GM18508 (cell line): Measurements from ENCODE around the gene EFNA4.

Experiments
- ATAC-seq: cut with Tn5 transposase; IDR thresholded peaks from one replicate; pipeline ENCODE4 v1.9.1; 2021; ENCODE audit warnings: moderate number of reproducible peaks; ENCODE audit not compliant: insufficient read depth, unreplicated experiment

EFNA4 gene, protein sequence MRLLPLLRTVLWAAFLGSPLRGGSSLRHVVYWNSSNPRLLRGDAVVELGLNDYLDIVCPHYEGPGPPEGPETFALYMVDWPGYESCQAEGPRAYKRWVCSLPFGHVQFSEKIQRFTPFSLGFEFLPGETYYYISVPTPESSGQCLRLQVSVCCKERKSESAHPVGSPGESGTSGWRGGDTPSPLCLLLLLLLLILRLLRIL

DNA sequence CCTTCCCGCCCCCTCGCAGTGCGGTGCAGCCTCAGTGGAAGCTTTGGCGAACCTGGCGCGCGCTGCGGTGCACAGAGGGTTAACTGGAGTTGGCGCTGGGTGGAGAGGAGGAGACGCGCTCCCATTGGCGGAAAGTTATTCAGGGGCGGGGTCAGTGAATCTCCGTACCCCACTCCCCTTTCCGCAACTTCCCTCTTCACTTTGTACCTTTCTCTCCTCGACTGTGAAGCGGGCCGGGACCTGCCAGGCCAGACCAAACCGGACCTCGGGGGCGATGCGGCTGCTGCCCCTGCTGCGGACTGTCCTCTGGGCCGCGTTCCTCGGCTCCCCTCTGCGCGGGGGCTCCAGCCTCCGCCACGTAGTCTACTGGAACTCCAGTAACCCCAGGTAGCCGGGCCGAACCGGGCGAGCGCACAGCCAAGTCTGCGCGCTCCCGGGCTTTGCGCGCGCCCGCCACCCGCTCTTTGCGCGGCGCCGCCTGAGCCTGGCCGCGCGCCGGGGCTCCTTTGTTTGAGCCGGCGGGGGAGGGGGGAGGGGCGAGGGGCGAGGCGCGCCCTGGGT, at the start of gene EFNA4:
EFNA4 (plus strand) TSS at position 191 of the 561 bp plus-strand sequence; CDS start at position 275, 84 bp downstream.
- peak; percentile 49 for ATAC-seq

DNA sequence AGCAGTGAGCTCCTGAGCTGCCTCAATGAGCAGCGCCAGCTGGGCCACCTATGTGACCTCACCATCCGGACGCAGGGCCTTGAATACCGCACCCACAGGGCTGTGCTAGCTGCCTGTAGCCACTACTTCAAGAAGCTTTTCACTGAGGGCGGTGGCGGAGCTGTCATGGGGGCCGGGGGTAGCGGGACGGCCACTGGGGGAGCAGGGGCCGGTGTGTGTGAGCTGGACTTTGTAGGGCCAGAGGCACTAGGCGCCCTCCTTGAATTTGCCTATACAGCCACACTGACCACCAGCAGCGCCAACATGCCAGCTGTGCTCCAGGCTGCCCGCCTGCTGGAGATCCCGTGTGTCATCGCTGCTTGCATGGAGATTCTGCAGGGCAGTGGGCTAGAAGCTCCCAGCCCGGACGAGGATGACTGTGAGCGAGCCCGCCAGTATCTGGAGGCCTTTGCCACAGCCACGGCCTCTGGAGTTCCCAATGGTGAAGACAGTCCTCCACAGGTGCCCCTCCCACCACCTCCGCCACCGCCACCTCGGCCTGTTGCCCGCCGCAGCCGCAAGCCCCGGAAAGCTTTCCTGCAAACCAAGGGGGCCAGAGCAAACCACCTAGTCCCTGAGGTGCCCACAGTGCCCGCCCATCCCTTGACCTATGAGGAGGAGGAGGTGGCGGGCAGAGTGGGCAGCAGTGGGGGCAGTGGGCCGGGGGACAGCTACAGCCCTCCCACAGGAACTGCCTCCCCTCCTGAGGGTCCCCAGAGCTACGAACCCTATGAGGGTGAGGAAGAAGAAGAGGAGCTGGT, 48.6 kb upstream of the EFNA4 start:
- ATAC-seq = no peak

DNA sequence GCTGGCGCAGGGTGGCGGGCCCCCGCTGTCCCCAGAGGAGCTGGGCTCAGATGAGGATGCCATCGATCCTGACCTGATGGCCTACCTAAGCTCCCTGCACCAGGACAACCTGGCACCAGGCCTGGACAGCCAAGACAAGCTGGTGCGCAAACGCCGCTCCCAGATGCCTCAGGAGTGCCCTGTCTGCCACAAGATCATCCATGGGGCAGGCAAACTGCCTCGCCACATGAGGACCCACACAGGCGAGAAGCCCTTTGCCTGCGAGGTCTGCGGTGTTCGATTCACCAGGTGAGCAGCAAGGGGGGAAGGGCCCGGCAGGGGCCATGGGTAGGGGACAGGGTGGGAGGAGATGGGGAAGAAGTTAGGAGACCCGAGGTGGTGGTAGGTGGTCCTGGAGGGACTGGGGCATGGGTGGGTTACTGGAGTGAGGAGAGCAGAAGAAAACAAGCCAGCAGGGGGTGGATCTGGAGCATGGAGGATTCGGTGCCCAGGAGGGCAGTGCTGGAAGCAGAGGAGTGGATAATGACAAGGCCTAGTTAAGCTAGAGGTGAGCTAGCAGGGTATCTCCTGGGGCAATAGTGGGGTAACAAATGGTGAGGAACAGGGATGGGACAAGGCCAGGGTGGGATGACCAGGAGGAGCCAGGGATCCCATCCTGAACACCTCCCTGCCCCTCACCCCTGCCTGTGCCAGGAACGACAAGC, 47.9 kb upstream of the EFNA4 start:
- ATAC-seq = no peak

DNA sequence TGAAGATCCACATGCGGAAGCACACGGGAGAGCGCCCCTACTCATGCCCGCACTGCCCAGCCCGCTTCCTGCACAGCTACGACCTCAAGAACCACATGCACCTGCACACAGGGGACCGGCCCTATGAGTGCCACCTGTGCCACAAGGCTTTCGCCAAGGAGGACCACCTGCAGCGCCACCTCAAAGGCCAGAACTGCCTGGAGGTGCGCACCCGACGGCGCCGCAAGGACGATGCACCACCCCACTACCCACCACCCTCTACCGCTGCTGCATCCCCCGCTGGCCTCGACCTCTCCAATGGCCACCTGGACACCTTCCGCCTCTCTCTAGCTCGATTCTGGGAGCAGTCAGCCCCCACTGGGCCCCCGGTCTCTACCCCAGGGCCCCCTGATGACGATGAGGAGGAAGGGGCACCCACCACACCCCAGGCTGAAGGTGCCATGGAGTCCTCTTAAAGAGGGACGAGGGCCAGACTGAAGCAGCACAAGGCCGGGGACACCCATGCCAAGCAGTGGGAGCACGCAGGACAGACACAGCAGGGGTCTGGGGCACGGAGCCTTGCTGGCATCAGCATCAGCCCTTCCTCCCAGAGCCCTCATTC, 47.2 kb upstream of the EFNA4 start:
- no peak for ATAC-seq

DNA sequence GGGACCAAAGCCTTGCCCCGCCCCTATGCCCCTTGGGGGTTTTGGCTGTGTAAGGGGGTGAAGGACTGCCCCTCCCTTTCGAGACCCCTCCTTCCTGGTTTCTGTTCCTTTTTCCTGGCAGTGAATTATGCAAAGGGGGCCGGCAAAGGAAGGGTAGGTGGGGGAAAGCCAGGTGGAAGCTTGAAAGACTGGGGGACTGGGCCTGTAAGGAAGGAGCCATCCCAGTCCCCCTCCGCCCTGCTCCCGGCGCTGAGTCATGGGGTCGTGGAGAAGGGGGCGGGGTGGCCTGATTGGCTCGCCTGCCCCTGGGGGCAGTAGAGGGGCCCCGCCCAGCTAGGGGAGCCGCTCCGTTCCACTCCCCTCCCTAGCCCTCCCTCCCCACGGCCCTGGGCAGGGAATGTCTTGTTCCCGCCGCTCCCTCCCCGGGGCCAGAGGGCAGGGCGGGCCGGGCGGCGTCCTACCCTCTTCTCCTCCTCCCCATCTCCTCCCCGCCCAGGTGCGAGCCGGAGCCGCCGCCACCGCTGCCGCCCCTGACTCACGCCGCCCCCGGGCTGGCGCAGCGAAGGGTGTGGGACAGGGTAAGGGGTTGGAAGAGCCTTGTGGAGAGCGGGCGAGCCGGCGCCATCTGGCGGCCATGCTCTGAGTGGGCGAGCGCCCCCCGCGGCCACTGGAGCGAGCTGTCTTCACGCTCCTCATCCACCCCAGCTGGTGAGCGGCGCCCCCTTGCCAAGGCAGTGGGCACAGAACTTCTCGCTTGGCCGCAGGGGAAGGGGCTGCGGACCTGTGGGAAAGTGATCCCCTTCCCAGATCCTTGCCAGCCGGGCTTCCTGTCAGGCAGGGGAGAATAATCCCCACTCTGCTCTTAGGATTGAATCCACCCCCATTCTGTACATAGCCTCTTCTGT, 46.2 kb upstream of the EFNA4 start:
- ATAC-seq = no peak

DNA sequence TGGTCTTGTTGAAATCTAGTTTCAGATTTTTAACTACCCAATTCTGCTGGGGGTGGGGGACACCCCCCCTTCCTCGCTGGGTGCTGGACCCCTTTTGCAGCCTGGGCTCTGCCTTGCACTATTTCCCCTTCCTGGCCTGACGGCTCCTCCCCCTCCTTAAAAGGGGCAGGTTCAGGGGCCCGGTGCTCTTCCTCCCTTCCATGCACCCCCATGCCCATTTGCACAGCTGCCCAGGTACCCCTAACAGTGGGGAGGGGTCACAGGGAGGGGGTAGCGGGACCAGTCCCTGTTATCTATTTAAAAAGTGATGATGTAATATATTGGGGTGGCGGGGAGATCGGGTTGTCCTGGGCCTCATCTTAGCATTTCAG, 45.6 kb upstream of the EFNA4 start:
- ATAC-seq = no peak

DNA sequence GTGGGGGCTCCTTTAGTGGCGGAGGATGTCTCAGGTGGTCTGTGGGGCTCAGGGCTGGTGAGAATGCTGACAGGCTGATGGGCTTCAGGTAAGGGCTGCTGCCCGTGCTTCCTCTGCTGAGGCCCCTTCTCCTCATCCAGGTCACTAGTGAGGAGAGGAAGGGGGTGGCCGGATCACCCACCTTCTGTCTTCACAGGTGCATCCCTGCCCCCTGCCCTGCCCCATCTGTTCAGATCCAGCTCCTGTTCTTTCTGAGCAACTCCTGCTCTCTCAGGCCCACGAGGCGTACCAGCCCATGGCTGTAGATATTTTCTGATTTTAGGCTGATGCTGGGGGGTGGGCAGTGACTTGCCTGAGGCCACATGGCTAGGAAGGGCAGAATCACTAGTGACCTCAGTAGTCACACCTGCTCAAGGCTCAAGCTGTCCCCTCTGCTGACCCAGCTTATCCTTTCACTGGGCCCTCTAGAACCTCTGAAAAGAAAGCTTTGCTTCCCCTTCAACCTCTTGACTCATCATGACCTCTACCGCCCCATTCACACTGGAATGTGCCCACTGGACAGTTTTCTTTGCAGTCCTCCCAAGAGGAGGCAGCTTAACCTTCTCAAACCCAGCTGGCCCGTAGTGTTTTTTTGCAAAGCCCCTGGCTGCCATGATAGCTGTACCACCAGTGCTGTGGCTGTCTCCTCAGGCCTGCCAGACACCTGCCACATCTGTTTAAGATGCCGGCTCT, 44.8 kb upstream of the EFNA4 start:
- ATAC-seq = no peak

DNA sequence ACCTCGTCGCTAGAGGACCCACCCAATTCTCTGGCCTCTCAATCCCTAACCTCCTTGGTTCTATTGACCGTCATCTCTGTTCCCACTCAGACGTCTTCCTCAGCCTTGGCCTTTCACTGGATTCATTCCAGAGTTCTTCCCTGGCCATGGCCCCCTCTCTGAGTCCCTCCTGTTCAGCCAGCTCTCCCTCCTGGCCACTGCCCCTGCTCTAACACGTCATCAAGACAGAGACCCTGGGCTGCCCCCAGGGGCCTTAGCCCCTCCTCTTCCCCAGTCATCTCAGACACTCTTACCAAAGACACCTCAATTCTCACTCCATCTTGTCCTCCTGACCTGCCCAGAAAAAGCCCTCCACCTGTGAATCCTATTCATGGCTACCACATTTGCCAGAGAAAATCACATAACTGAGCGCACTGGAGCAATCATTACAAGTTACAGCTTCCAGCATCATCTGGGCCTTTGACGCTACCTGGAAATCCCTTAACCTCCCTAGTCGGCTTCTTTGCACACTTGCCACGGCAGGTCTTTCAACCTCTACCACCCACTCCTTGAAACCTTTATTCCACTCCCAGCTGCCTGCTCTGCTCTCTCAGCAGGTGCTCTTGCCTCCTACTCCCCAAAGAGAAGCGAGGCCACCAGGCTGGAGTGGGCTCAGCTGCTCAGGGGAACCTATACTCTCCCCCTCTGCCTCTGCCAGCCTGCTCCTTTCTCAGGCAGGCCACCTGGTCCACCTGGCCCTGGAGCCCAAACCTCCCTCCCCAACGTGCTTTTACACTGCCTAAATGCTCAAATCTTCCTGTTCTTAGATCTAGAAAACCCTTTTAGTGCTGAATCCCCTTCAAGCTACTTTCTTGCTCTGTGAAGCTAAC, 43.9 kb upstream of the EFNA4 start:
- ATAC-seq = no peak

DNA sequence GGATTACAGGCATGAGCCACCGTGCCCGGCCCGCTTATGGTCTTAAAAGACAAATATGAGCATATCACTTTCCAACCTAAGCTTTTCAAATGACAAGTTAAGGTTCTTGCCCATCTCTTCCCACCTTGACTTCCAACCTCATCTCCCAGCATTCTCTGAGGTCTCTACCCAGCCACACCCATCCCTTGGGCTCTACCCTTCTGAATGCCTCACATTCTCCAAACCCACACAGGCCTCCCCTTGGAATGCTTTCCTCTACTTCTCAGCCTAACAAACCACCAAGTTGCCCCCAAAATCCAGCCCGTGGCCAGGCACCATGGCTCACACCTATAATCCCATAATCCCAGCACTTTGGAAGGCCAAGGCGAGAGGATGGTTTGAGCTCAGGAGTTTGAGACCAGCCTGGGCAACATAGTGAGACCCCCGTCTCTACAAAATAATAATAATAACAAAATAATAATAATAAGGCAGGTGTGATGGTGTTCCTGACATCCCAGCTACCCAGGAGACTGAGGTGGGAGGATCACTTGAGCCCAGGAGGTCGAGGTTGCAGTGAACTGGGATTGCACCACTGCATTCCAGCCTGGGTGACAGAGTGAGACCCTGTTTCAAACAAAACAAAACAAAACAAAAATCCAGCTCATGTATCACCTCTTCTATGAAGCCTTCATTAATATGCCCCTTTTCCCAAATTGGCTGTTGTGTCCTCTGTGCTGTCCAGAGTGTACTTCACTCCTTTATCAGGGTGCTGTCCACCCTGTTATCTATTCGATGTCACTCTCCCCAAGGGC, 41.2 kb upstream of the EFNA4 start:
- no peak for ATAC-seq

DNA sequence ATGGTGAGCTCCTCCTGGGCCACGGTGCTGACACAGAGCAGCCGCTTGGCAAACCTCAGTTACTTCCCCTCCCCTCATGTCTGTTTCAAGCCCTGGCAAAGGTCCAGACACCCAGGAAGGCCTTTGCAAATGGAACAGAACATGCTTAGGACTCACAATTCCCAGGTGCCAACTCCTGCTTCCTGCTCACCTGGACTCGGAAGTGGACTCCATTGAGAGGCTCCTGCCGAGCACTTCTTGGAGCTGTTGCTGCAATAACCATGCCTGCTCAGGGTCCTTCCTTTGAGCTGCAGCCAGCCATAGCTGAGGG, 40.7 kb upstream of the EFNA4 start:
- no peak for ATAC-seq

DNA sequence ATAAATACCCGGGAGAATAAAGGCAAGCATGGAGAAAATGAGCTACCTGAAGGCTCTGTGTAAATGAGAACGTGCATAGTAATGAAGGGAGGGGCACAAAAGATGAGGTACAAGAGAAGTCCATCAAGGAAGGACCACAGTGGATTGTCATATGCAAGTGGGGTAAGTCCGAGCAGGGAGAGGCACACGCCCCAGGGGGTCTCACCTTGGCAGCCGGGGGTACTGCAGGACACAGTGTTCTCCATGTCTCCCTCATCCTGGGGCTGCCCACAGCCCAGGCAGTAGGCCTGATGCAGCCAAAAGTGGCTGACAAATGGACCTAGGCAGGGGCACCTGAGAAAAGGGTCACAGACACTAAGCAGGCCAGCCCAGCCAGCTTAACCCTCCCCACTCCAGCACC, 39.9 kb upstream of the EFNA4 start:
- no peak for ATAC-seq

DNA sequence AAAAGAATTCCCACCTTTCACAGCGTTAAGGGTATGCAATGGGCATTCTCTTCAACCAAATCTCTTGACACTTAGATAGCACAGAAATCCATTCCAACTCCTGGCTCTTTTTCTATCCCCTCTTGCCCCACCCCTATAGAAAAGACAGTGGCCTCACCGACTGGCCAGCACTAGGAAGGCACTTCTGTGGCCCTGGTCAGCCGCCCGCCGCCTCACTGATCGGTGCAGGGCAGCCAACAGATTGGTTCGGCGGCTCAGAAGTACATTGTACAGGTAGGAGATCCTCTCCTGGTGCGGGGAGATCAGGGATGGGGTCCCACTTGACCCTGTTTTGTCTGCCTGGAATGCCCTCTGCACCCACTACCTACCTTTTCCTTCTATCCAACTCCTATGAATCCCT, 39.2 kb upstream of the EFNA4 start:
- no peak for ATAC-seq

DNA sequence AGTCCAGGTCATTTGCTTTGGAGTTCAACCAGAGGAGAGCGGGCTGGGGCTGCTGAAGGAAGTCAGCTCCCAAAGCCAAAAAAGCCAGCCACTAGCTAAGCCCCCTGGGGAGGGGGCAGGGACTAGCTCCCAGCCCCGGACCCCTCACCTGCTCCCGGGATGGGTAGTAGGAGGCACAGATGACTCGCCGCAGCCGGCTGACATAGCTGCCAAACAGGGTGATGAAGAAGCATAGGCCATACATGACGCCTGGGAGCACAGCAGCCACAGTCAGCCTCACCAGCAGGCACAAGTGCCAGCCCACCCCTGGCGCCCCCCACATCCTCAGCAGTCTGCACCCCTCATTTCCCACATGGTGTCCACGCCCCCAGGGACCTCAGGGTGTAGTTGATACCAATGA, 37.4 kb upstream of the EFNA4 start:
- ATAC-seq = no peak

DNA sequence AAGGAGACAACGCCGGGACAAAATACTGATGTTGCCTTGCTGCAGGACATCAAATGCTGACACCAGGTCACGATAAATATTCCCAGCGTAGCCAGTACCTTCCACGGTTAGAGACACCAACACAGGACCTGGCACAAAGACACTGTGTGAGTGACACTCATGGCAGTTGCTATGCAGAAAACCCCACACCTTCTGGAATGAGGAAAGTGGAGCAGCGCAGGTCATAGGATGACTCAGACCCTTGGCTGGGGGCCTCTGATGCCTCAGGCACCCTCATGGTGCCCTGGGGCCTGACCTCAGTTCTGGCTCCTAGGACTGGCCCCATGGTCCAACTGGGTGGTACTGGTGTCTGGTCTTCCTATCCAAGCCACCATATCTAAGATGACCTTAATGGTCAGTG, 37.0 kb upstream of the EFNA4 start:
- no peak for ATAC-seq

DNA sequence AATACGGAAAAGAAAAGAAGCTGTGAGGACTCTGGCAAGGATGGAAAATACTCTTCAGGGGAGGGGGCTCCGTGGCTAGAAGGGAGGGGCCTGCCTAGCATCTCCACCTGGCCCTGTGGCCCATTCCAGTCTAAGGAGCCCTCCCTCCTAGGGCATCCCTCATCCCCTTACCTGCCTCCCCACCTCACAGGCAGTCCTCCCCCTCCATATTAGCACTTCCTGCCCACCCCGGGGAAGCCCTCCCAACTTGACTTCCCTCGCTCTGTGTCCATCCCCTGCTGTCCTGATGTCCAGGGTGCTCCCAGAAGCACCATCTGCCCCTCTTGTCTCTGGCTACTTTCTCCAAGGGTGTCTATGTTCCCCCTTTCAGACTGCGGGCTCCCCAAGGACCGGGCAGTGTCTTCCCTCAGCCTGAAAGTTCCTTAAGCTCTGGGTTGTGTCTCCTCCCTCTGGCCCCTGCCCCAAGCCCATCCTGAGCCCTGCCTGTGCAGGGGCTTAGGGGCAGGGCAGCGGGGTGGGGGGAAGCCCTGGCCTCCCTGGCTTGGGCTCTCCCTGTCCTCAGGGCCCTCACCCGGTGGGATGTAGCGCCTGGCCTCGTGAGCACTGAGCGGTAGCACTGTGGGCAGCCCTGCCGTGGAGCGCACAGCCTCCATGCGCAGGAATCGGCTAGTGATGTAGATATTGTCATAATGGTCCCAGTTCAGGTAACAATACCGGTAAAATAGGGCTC, 33.9 kb upstream of the EFNA4 start:
- ATAC-seq = no peak

DNA sequence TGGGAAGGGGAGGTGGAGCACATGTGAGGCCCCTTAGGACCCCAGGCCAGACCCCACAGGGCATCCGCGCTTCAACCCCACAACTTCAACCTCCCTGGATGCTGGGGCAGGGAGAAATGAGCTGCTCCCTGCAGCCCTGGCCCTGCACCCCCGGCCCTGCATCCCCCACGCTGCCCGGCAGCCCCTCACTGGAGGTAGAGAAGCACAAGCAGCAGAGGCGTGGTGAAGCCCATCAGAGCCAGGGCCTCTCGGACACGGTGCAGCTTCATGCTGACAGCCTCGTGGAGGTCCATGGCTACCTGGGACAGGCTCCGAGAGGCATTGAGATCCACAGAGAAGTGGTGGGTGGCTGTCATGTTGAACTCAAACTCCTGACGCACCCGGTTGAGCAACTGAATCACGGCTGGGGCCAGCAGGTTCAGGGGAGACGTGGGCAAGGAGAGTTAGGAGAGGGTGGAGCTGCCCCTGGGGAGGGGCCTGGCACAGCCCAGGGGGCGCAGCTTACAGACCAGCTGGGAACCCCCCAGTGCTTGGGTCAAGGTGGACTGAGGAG, 33.2 kb upstream of the EFNA4 start:
- ATAC-seq = no peak

DNA sequence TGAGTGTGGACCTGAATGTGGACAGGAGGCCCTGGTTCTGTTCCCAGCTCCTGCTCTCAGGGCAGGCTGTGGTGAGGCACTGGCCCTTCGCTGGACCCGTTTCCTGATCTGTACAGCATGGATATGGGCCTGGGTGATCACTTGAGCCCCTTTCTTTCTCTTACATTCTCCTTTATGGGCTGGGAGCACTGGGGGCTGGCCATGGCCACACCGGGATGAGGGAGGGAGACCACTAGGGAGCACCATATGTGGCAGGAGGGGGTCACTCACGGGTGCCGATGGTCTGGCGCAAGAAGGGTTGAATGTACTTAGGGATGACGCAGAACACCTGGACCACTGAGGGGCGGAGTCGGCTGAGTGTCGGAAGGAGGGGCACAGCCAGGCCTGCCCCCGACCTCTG, 32.6 kb upstream of the EFNA4 start:
- no peak for ATAC-seq
